Vagina (tissue), 2 donors: ENCODE data around the gene ETS1. TPM values are rescaled to one million over a fixed set of nuclear protein-coding genes. Genes with fewer than 3 reads are reported as not detected.

Experiments used
- DNase-seq, 2 donors: peaks; one replicate each; pipeline ENCODE4 v3.0.0-alpha.2; 2017; ENCODE audit errors: extremely low spot score in 2 of 2
- H3K27ac ChIP-seq: fragments of 200-600 bp; sonication (generic); one replicate; pipeline ENCODE4 v1.5.1; 2019
- H3K27me3 ChIP-seq: fragments of 200-600 bp; sonication (generic); one replicate; pipeline ENCODE4 v1.5.1; 2019
- H3K36me3 ChIP-seq, 2 donors: fragments of 200-600 bp; sonication (generic); one replicate each; pipeline ENCODE4 v1.5.1; 2017 to 2019
- H3K4me1 ChIP-seq: fragments of 200-600 bp; sonication (generic); one replicate; pipeline ENCODE4 v1.5.1; 2019
- H3K4me3 ChIP-seq, 2 donors: fragments of 200-600 bp; sonication (generic); 1 replicate in 1 of 2; 2 replicates in 1 of 2; pipeline ENCODE4 v1.5.1; 2016 to 2019
- H3K9me3 ChIP-seq: fragments of 200-600 bp; sonication (generic); one replicate; pipeline ENCODE4 v1.5.1; 2019
- CTCF ChIP-seq, 3 experiments: fragments of 450-650 bp in 2 of 3; fragments of 200-600 bp in 1 of 3; sonication (generic) in 1 of 3; IDR thresholded peaks; one replicate each; pipeline ENCODE4 v1.5.1; 2017 to 2019; ENCODE audit warnings: antibody characterized with exemption in 3 of 3, mild to moderate bottlenecking in 2 of 3, moderate library complexity in 2 of 3
- POLR2A ChIP-seq, 2 donors: fragments of 450-650 bp; IDR thresholded peaks; one replicate each; pipeline ENCODE4 v1.6.1; 2017; ENCODE audit warnings: antibody characterized with exemption in 2 of 2, mild to moderate bottlenecking in 2 of 2, moderate library complexity in 2 of 2
- POLR2AphosphoS5 ChIP-seq, 2 donors: sonication (generic); formaldehyde crosslinking; IDR thresholded peaks; one replicate each; pipeline ENCODE4 v1.9.0; 2017; ENCODE audit warnings: antibody characterized with exemption in 2 of 2, mild to moderate bottlenecking in 2 of 2, low read depth in 1 of 2; ENCODE audit not compliant: insufficient read depth in 1 of 2
- intact Hi-C: fragments of 100-400 bp; cut with DNase I; formaldehyde crosslinking; loops from one replicate; pipeline ENCODE4 v1.15.1; 2023
- total RNA-seq: library from RNA; depleted of rRNA; stranded (reverse); fragments of >200 nt; gene quantifications from one replicate; pipeline ENCODE4 v1.2.3, GENCODE V29; 2016

Gene ETS1
- total RNA-seq, 1 donor from 2014 or later = 51.6 TPM

- DNase-seq = no peak
- H3K4me3 ChIP-seq = no peak overlapping the region
- peaks cover 60% of the 10 kb centered on the region for H3K4me1 ChIP-seq
- TF ChIP-seq POLR2AphosphoS5 (IDR thresholded peaks at IDR 0.05; ENCODE audit: insufficient read depth in 1 of 2, low read depth in 1 of 2) (no peak), CTCF (IDR thresholded peaks at IDR 0.05) (no peak), POLR2A (IDR thresholded peaks at IDR 0.05) (no peak)
- H3K9me3 ChIP-seq = no peaks in the 10 kb centered on the region
- peaks cover 3 to 28% of the 10 kb centered on the region in 2 donors for H3K36me3 ChIP-seq
- peak overlapping the region; percentile 83 for H3K27ac ChIP-seq
- intact Hi-C loops = no loop called here
- H3K27me3 ChIP-seq = no peaks in the 10 kb centered on the region
Measured at GRCh38 chr11:128484172-128484571, 103.2 kb downstream of the ETS1 start.

DNA sequence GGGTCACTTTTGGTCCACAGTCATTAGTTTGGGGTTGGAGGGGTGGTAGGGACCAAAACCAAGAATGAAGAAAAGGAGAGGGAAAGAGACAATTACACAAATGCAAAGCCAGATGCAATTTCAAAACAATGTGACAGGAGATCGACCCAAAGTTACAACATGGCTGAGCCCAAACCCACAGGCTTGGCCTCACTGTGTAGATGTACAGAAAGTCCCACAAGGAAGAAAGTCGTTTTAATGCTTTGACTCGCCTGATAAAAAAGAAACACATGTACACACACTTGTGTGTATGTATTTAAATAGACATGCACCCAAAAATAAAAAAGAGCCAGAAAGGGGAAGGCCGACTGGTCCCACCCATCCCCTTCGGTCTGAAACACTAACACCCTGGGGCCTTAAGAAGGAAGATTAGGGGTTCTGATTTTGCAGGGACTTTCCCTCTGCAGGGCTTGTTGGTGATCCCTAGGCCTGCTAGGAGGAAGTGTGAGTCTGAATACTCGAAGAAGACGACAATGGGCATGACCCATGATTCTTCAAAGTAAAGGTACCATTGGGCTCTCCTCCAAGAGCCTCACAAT lies 104.1 kb downstream of the ETS1 start:
- peaks cover 3 to 23% of the 10 kb centered on the region in 2 donors for H3K36me3 ChIP-seq
- intact Hi-C loops = no loop called here
- H3K9me3 ChIP-seq = no peaks in the 10 kb centered on the region
- H3K4me1 ChIP-seq = peaks cover 58% of the 10 kb centered on the region
- H3K27me3 ChIP-seq = no peaks in the 10 kb centered on the region
- H3K27ac ChIP-seq = peak overlapping the region; percentile 83
- no peak for TF ChIP-seq POLR2A (IDR thresholded peaks at IDR 0.05)
- no peak for TF ChIP-seq CTCF (IDR thresholded peaks at IDR 0.05)
- TF ChIP-seq POLR2AphosphoS5 (IDR thresholded peaks at IDR 0.05; ENCODE audit: insufficient read depth in 1 of 2, low read depth in 1 of 2) = no peak
- H3K4me3 ChIP-seq = no peak overlapping the region
- no peak for DNase-seq

- TF ChIP-seq CTCF (IDR thresholded peaks at IDR 0.05) = no peak
- TF ChIP-seq POLR2A (IDR thresholded peaks at IDR 0.05) = no peak
- no peak for TF ChIP-seq POLR2AphosphoS5 (IDR thresholded peaks at IDR 0.05; ENCODE audit: insufficient read depth in 1 of 2, low read depth in 1 of 2)
- no peak for DNase-seq
- H3K27ac ChIP-seq = peak overlapping the region; percentile 83
- H3K4me1 ChIP-seq = peaks cover 55% of the 10 kb centered on the region
- H3K27me3 ChIP-seq = no peaks in the 10 kb centered on the region
- H3K9me3 ChIP-seq = no peaks in the 10 kb centered on the region
- H3K4me3 ChIP-seq = no peak overlapping the region
- H3K36me3 ChIP-seq = peaks cover 3 to 23% of the 10 kb centered on the region in 2 donors
- intact Hi-C loops = no loop called here
Measured at GRCh38 chr11:128482512-128483191, 104.7 kb downstream of the ETS1 start.

- peaks cover 3 to 23% of the 10 kb centered on the region in 2 donors for H3K36me3 ChIP-seq
- H3K27me3 ChIP-seq = no peaks in the 10 kb centered on the region
- TF ChIP-seq POLR2AphosphoS5 (IDR thresholded peaks at IDR 0.05; ENCODE audit: insufficient read depth in 1 of 2, low read depth in 1 of 2) (no peak), POLR2A (IDR thresholded peaks at IDR 0.05) (no peak), CTCF (IDR thresholded peaks at IDR 0.05) (no peak)
- peaks cover 60% of the 10 kb centered on the region for H3K4me1 ChIP-seq
- H3K27ac ChIP-seq = peak overlapping the region; percentile 83
- no peak overlapping the region for H3K4me3 ChIP-seq
- intact Hi-C loops = no loop called here
- H3K9me3 ChIP-seq = no peaks in the 10 kb centered on the region
- DNase-seq = no peak
Measured at GRCh38 chr11:128482092-128482491, 105.3 kb downstream of the ETS1 start.

DNA sequence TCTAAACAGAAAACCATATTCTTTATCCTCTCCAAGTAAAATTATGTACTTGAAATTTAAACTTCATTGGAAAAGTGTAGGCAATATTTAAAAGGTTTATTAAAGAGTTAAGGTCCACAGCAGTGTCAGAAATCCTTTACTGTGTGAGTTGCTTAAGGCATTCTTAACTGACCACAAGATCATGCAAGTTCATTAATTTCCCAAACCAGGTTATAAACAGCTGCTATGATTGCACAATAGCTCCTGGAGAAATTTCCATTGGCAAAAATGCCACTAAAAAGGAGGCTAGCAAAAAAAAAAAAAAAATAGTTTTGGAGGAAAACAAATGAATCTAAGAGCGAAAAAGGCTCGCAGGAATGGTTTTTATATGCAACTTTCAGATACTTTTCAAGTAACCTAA lies 106.2 kb downstream of the ETS1 start:
- H3K9me3 ChIP-seq = no peaks in the 10 kb centered on the region
- TF ChIP-seq POLR2AphosphoS5 (IDR thresholded peaks at IDR 0.05; ENCODE audit: insufficient read depth in 1 of 2, low read depth in 1 of 2) (peak; percentile 24 to 89), CTCF (IDR thresholded peaks at IDR 0.05) (no peak)
- H3K4me3 ChIP-seq = no peak overlapping the region
- intact Hi-C loops = no loop called here
- H3K27me3 ChIP-seq = no peaks in the 10 kb centered on the region
- H3K4me1 ChIP-seq = peaks cover 70% of the 10 kb centered on the region
- H3K36me3 ChIP-seq = peaks cover 0 to 17% of the 10 kb centered on the region in 2 donors
- no peak for DNase-seq
- peak overlapping the region; percentile 83 for H3K27ac ChIP-seq
